Left ventricle myocardium superior (tissue), 1 donor: ENCODE results near the gene TIGIT. TPM values are rescaled to one million over a fixed set of nuclear protein-coding genes. Genes with fewer than 3 reads are reported as not detected.
"Not testable (repeated sequence)": the region's sequence is repeated elsewhere in the genome, so short reads cannot be mapped to it uniquely, and the experiment has no call there.

Experiments used
- ATAC-seq: fragments of 200-7000 bp; cut with Tn5 transposase; one replicate; pipeline ENCODE4 v1.9.1; 2020; ENCODE audit warnings: mild to moderate bottlenecking, moderate library complexity
- DNase-seq: peaks from one replicate; pipeline ENCODE4 v3.0.0-alpha.2; 2020
- intact Hi-C: fragments of 100-400 bp; cut with micrococcal nuclease; formaldehyde crosslinking; loops from one replicate; pipeline ENCODE4 v1.11.0; 2022
- long read RNA-seq: library from polyadenylated mRNA; unstranded; transcript quantifications from one replicate; pipeline ENCODE4 v2.0.0, GENCODE V29; 2021
- total RNA-seq: library from RNA; stranded (reverse); fragmentation: NEBNext Ultra II Directional; extraction: Animal tissue kit (Norgen Biotek cat#: 25700); gene quantifications from one replicate; pipeline ENCODE4 v1.2.1, GENCODE V29; 2021
- donor health status: DM: no; HTN: yes; CAD: no; lungs with severe emphysema.

TIGIT gene
- total RNA-seq: not detected
- long read RNA-seq: 0 reads

DNA sequence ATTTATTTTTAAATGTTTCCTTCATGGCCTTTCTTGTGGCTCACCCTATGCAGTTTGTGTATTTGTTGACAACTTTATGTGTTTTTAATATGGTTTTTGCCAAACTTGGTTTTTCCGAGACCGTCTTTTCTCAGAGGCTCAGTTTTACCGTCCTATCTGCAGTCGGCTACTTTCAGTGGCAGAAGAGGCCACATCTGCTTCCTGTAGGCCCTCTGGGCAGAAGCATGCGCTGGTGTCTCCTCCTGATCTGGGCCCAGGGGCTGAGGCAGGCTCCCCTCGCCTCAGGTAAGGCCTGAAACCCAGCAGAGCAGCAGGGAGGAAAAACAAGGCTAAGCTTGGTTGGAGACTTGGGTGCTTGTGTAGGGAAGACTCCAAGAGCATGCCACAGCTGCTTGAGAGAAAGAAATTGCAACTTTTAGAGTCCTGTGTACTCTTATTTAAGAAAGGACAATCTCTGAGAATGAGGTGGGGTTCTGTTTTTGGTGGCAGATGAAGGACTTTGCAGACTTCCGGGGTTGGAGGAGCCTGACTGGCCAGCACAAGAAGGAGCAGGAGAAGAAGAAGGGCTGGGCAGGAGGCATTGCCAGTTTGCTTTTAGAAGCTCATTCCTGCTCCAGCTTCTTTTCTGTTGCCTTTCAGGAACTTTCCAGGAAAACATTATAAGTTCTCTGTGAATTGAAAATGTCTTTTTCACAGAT is at the start of gene TIGIT:
TSS of gene TIGIT (plus strand) at position 191 of the 698 bp plus-strand sequence. CDS start at position 225, 34 bp downstream.
- intact Hi-C loops: no loop called here
- ATAC-seq (no peak), DNase-seq (no peak)

DNA sequence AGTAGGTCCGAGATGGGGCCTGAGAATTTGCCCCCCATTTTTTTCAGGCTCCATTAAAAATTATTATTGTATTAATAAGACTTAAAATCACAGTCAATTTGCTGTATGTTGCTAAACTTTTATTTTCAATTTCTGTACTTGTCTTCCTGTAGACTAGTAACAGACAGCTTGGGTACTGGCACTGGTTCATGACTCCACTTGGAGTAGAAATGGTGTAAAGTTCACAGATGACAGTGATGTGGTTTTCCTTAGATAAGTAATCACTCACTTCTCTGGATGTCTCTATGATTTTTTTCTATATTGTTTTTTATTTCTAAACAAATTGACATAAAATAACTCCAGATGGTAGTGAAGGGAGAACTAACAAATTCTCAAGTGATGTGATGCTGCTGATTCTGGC is 40.9 kb upstream of the TIGIT start:
- ATAC-seq (no peak), DNase-seq (no peak)
- intact Hi-C loops: no loop called here

DNA sequence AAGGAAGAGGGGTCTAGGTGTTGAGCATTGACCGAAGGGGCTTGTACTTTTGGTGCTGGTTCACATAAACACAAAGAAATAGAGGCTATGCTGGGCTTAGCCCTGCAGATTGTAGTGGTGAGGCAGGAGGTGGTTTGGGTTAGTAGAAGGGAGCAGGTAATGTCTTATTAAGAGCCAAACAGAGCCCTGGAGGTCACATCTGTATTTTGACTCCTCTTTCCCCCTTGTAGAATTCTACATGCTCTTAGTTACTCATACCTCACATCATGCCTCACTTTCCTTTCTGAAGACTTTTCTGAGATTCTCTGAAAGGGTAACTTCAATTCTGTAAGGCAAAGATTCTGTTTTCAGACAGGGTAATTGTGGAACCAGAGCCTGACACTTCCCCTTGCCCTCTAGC is 40.3 kb upstream of the TIGIT start:
- ATAC-seq (no peak), DNase-seq (no peak)
- intact Hi-C loops: no loop called here

DNA sequence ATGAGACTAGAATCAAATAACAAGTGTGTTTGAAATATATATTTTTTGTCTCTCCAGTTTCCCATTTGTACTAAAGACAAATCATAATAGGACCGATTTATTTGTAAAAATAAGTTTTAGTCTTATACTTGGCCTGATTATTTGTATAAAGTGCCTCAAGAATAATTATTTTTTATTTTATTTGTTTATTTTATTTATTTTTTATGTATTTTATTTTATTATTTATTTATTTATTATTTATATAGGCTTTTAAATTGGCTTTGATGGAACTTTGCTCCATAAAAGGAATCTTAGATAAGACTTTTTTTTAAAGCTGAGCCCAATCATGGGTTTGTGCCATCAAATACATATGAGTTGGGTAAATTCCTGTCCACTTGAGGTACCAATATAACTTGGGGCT is 34.3 kb upstream of the TIGIT start:
- DNase-seq: no peak
- no peak for ATAC-seq
- intact Hi-C loops: no loop called here

DNA sequence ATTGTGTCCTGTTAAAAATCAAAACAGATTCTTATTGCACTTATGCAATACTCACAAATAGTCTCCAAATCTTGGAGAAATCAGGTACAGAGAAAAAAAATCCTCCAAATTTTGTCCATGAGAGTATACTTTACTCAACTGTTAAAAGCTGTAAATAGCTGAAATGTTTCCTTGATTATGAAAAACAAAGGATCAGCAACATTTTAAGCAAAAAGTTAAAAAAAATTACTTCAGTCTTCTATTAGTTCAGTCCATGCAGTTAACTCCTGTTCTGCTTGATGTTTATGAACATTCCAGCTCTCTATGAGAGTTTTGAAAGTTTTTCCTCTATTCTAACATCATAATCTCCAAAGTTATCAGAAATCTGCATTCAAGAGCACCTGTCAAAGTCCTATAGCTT is 33.7 kb upstream of the TIGIT start:
- ATAC-seq: no peak
- intact Hi-C loops: no loop called here
- DNase-seq: no peak

DNA sequence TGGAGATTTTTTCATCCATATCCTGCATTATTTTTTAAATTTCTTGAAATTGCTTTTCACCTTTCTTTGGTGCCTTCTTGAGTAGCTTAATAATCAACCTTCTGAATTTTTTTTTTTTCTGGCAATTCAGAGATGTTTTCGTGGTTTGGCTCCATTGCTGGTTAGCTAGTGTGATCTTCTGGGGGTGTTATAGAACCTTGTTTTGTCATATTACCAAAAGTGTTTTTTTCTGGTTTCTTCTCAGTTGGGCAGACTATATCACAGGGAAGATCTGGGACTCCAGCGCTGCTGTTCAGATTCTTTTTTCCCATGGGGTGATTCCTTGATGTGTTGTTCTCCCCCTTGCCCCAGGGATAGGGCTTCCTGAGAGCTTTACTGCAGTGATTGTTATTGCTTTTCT is 23.8 kb upstream of the TIGIT start:
- ATAC-seq: no peak
- no peak for DNase-seq
- intact Hi-C loops: no loop called here

DNA sequence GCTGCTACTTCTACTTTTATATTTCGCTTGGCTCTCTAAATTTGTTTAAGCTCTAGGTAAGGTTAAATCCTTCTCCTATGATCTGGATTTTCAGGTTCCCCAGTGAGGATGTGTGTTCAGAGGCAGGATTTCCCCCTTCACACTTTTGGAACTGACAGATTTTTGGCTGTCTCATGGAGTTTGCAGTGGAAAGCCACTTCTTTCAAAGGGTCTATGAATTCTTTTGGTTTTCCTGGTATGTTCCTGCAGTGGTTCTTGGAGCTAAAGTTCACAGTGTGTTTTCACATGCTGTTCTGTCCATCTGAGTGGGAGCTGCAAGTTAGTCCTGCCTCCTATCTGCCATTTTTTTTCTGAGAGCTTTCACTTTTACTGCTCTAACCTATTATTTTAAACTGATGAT is 21.6 kb upstream of the TIGIT start:
- no peak for ATAC-seq
- intact Hi-C loops: no loop called here
- DNase-seq: no peak

DNA sequence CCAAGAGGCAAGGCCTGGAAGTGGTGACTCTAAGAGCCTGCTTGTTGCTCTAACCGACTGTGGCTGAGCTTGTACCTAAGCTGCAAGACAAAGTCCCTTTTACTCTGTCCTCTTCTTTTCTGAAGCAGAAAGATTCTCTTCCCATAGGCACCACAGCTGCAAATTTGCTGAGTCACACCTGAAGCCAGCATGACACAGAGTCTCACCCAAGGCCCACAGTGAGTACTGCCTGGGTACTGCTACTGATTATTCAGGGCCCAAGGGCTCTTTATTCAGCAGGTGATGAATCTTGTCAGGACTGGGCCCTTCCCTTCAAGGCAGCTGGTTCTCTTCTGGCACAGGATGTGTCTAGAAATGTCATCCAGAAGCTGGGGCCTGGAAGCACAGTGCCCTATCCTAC is 18.9 kb upstream of the TIGIT start:
- ATAC-seq (no peak), DNase-seq (no peak)
- intact Hi-C loops: no loop called here

DNA sequence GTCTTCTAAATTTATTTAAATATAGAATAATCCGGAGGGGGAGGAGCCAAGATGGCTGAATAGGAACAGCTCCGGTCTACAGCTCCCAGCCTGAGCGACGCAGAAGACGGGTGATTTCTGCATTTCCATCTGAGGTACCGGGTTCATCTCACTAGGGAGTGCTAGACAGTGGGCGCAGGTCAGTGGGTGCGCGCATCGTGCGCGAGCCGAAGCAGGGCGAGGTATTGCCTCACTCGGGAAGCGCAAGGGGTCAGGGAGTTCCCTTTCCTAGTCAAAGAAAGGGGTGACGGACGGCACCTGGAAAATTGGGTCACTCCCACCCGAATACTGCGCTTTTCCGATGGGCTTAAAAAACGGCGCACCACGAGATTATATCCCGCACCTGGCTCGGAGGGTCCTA is 17.0 kb upstream of the TIGIT start:
- ATAC-seq, DNase-seq, intact Hi-C loops: not testable (repeated sequence)

DNA sequence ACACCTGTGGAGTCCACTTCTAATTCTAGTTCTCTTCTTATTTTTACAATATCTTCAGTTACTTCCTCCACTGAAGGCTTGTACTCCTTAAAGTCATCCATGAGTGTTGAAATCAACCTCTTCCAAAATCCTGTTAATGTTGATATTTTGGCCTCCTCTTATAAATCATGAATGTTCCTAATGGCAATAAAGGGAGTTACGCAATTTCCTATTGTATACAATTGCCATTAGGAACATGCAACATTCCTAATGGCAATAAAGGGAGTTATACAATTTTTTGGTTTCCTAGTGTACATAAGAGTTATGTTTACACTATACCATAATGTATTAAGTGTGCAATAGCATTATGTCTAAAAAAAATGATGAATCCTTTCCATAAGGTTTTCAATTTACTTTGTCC is 9.2 kb upstream of the TIGIT start:
- ATAC-seq (no peak), DNase-seq (no peak)
- intact Hi-C loops: no loop called here

DNA sequence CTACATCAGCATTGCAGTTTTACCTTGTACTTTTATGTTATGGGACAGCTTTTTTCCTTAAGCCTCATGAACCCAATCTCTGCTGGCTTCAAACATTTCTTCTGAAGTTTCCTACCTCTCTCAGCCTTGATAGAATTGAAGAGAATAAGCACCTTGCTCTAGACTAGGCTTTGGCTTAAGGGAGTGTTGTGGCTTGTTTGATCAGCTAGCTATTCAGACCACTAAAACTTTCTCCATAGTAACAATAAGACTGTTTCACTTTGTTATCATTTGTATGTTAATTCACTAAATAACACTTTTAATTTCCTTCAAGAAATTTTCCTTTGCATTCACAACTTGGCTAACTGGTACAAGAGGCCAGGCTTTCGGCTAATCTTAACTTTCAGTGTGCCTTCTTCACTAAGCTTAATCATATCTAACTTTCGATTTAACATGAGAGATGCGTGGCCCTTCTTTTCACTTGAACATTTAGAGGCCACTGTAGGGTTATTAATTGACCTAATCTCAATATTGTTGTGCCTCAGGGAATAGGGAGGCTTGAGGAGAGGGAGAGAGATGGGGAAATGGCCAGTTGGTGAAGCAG is 8.1 kb upstream of the TIGIT start:
- DNase-seq: no peak
- ATAC-seq: no peak
- intact Hi-C loops: no loop called here

DNA sequence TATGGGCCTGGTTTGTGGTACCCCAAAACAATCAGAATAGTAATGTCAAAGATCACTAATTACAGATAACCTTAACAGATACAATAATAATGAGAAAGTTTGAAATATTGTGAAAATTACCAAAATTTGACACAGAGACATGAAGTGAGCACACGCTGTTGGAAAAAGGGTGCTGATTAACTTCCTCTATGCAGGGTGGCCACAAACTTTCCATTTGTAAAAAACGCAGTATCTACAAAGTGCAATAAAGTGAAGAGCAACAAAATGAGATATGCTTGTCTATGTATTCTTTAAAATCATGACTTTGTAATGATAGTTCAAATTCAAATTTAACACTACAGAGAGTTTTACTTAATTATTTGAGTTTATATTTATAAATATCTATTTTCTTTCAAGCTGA is 7.6 kb upstream of the TIGIT start:
- intact Hi-C loops: no loop called here
- DNase-seq: no peak
- ATAC-seq: no peak

DNA sequence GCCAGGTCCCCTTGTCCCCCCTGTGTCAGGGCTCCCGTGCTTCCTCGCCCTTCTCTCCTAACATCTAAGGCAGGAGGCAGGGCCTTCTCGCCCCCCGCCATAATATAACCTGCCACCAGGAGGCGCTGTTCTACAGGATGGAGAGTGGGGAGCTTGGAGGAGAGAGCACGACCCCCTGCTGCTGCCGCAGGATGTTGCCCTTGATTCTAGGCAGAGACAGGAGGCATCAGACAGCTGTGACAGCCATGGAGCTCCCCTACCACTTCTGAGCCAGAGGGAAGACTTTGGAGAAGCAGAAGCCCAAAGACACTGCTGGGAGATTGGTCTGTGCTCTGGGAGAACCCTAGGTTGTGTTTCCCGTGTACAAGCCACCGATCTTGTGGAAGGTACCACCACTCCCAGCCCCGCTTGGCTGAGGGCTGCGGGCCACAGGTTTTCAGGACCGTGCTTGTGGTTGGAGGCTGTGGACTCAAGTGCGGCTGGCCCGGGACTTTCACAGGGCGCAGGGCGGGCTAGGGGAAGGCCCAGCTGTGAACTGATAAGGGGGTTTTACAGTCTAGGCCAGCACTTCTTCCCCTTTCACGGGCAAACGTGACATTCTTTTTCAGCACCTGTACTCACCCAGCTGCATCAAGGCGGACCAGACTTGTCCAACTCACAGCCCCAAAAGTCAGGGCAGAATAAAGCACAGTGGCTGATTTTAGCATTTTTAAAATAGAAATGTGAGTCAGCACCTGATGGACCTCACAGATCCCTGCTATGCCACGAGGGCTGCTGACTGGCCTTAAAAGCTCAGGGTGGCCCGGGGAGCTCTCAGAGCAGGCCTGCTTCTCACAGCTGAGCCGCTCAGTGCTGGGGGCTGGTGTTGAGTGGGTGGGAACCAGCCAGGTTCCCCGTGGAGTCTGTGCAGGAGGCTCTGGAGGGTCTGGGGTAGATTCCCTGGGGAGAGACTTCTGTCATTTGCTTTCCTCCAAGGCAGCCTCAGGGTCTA is 2.6 kb upstream of the TIGIT start:
- intact Hi-C loops: no loop called here
- peak; percentile 50 for ATAC-seq
- DNase-seq: peak; percentile 67

DNA sequence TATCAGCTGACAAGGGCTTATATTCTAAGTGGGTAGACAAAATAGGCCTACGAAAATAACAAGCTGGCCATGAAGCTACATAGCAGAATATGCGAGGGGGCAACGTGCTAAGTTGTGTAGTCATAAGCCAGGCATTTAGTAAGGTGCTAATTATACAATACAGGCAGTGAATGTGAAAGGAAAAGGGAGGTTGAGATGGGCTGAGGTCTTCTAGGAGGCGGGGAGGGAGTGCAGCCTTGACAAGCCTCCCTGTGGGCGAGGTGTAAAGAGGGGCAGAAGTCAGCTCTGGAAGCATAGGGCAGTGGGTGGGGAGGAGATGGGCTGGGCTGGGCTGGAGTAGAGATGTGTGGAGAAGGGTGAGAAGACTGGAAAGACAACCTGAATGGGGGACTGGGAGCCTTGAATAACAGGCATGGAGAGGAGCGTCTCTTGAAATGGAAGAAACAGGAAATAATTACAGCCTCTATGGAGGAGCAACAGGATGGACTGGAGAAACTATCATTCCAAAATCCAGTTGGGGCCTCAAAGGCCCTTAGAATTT is 1.2 kb downstream of the TIGIT start:
- intact Hi-C loops: no loop called here
- DNase-seq (no peak), ATAC-seq (no peak)

DNA sequence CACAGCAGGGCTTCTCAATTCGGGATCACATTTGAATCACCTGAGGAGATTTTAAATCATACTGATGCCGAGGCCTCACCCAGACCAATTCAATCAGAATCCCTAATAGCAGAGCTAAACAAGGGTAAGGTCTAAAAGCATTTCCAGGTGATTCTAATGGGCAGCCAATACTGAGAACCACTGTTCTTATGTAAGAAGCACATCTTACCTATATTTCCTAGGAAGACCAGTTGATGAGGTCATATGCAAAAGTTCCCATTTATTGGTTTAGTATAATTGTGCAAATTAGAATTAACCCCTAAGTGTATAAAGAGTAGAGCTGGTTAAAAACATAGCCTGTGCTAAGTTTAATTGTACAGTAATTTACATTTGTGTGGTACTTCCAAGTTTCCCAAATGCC is 2.1 kb downstream of the TIGIT start:
- intact Hi-C loops: no loop called here
- no peak for ATAC-seq
- DNase-seq: no peak

DNA sequence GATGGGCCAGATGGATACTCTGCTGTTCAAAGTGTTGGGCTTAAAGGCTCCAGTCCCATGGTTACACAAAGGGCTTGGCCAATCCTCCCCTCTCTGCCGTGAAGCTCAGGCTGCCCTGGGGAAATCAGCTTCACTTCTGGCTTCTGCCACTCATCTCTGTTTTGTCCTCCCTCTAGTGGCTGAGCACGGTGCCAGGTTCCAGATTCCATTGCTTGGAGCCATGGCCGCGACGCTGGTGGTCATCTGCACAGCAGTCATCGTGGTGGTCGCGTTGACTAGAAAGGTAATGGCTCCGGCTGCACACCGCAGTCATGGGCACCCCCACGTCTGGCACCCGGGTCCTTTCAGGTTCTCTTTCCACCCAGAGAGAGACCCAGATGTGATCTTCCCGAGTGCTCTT is 5.6 kb downstream of the TIGIT start:
- intact Hi-C loops: no loop called here
- no peak for DNase-seq
- ATAC-seq: peak; percentile 22

DNA sequence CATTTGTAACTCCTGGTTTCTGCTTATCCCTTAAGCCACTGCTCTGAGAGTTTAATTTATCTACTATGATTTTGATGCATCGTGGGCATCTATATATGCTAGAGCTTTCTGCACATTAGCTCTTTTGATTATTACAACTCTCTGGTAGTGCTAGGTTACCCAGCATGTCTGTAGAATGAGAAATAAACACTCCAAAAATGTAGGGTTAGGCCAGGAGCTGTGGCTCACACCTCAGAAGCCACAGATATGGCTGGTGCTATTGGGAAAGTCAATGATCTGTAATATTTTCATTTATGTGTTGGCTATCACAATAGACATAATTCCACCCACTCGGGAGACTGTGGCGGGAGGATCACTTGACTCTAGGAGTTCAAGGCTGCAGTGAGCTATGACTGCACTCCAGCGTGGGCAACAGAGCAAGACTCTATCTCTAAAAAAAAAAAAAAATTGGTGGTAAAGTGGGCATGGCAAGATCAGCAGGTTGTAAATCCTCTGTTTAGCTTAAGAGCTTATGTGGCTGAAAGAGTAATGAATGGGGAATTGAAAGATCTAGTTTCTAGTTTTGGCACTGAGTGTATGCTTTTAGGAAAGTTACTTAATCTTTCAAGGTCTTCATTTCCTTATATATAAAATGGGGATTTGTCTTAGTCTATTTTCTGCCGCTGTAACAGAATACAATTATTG is 6.3 kb downstream of the TIGIT start:
- DNase-seq (no peak), ATAC-seq (no peak)
- intact Hi-C loops: no loop called here

DNA sequence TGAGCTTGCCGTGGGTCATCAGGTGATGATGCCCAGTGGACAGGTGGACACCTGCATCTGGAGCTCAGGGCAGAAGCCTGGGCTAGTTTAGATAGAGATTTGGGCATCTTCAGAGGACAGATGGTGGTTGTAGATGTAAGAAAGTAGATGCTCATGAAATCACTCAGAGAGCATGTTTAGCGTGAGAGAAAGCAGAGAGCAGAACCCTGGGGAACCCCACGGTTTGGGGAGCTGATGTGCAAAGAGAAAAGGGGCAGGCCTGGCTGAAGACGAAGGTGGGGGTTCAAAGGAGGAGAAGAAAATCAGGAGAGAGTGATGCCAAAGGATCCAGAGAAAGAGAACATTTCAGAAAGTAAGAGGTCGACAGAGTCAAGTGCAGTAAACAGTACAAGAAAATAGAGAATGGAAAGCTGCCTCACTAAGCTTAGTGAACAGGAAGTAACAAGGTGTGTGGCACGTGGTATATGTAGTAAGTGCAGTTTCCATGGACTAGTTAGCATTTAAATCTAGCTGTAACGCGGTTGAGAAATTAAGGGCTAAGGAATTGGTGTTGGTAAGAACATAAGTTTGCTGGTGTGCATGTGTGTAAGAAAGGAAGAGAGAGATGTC is 13.5 kb downstream of the TIGIT start:
- intact Hi-C loops: no loop called here
- no peak for ATAC-seq
- no peak for DNase-seq

DNA sequence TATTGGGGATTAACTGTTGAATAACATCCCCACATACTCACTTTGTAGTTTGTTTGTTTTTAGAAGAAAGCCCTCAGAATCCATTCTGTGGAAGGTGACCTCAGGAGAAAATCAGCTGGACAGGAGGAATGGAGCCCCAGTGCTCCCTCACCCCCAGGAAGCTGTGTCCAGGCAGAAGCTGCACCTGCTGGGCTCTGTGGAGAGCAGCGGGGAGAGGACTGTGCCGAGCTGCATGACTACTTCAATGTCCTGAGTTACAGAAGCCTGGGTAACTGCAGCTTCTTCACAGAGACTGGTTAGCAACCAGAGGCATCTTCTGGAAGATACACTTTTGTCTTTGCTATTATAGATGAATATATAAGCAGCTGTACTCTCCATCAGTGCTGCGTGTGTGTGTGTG is 14.0 kb downstream of the TIGIT start:
- DNase-seq (no peak), ATAC-seq (no peak)
- intact Hi-C loops: no loop called here
